Right atrium auricular region (tissue), 2 donors: ENCODE results near the gene PTGER3. TPM values are rescaled to one million over a fixed set of nuclear protein-coding genes. Genes with fewer than 3 reads are reported as not detected.

ENCODE experiments used
- DNase-seq: peaks from one replicate; pipeline ENCODE4 v3.0.0-alpha.2; 2019; ENCODE audit warnings: low spot score
- H3K27ac ChIP-seq, 2 donors: fragments of 200-600 bp; sonication (generic); 1 replicate in 1 of 2; 2 replicates in 1 of 2; pipeline ENCODE4 v1.5.1; 2016 to 2019
- H3K27me3 ChIP-seq, 2 donors: fragments of 200-600 bp; sonication (generic); one replicate each; pipeline versions ENCODE4 v1.5.1 to v1.6.0; 2017 to 2019
- H3K36me3 ChIP-seq: fragments of 200-600 bp; sonication (generic); one replicate; pipeline ENCODE4 v1.5.1; 2016
- H3K4me1 ChIP-seq, 2 donors: fragments of 200-600 bp; sonication (generic); one replicate each; pipeline versions ENCODE4 v1.5.1 to v1.6.0; 2017 to 2019
- H3K4me3 ChIP-seq, 2 donors: fragments of 200-600 bp; sonication (generic); 1 replicate in 1 of 2; 2 replicates in 1 of 2; pipeline ENCODE4 v1.5.1; 2017 to 2019; ENCODE audit warnings: mild to moderate bottlenecking in 1 of 2, moderate library complexity in 1 of 2
- H3K9me3 ChIP-seq, 2 donors: fragments of 200-600 bp; sonication (generic); one replicate each; pipeline ENCODE4 v1.5.1; 2019
- CTCF ChIP-seq, 2 donors: fragments of 200-600 bp; sonication (generic); IDR thresholded peaks; one replicate each; pipeline ENCODE4 v1.5.1; 2019; ENCODE audit warnings: antibody characterized with exemption in 2 of 2
- total RNA-seq, 2 donors: library from RNA; depleted of rRNA; stranded (reverse); fragments of >200 nt; gene quantifications; one replicate each; pipeline ENCODE4 v1.1.0, GENCODE V29; 2016

The PTGER3 gene
- total RNA-seq, 2 donors from 2014 or later, result 0.52 to 4.6 TPM

GRCh38 chr1:71068325-71069240 is 21.0 kb upstream of the PTGER3 start:
- no peak overlapping the region for H3K4me3 ChIP-seq
- H3K4me1 ChIP-seq, result no peaks in the 10 kb centered on the region
- no peaks in the 10 kb centered on the region for H3K9me3 ChIP-seq
- DNase-seq, result no peak
- peaks cover 88% of the 10 kb centered on the region for H3K36me3 ChIP-seq
- no peak for TF ChIP-seq CTCF (IDR thresholded peaks at IDR 0.05)
- no peaks in the 10 kb centered on the region for H3K27me3 ChIP-seq
- H3K27ac ChIP-seq, result no peak overlapping the region

GRCh38 chr1:71054791-71055190 is 7.2 kb upstream of the PTGER3 start:
- TF ChIP-seq CTCF (IDR thresholded peaks at IDR 0.05), result no peak
- Histone ChIP-seq H3K4me1 (no peaks in the 10 kb centered on the region), H3K9me3 (no peaks in the 10 kb centered on the region), H3K4me3 (no peak overlapping the region), H3K27me3 (no peaks in the 10 kb centered on the region), H3K27ac (no peak overlapping the region), H3K36me3 (peaks cover 19% of the 10 kb centered on the region)
- no peak for DNase-seq

GRCh38 chr1:71054281-71054731 is 6.7 kb upstream of the PTGER3 start:
- Histone ChIP-seq H3K4me3 (no peak overlapping the region), H3K9me3 (no peaks in the 10 kb centered on the region), H3K27me3 (no peaks in the 10 kb centered on the region), H3K4me1 (no peaks in the 10 kb centered on the region), H3K36me3 (peaks cover 17% of the 10 kb centered on the region), H3K27ac (no peak overlapping the region)
- DNase-seq, result no peak
- no peak for TF ChIP-seq CTCF (IDR thresholded peaks at IDR 0.05)

GRCh38 chr1:71053758-71054157 is 6.1 kb upstream of the PTGER3 start:
- peaks cover 0 to under 1% of the 10 kb centered on the region in 2 donors for H3K27me3 ChIP-seq
- TF ChIP-seq CTCF (IDR thresholded peaks at IDR 0.05), result no peak
- H3K36me3 ChIP-seq, result peaks cover 12% of the 10 kb centered on the region
- H3K9me3 ChIP-seq, result no peaks in the 10 kb centered on the region
- DNase-seq, result no peak
- H3K27ac ChIP-seq, result no peak overlapping the region
- H3K4me1 ChIP-seq, result no peaks in the 10 kb centered on the region
- no peak overlapping the region for H3K4me3 ChIP-seq

- Histone ChIP-seq H3K9me3 (no peaks in the 10 kb centered on the region), H3K4me1 (no peaks in the 10 kb centered on the region), H3K27me3 (peaks cover 0 to 4% of the 10 kb centered on the region in 2 donors), H3K27ac (no peak overlapping the region), H3K36me3 (peaks cover 9% of the 10 kb centered on the region), H3K4me3 (no peak overlapping the region)
- no peak for TF ChIP-seq CTCF (IDR thresholded peaks at IDR 0.05)
- DNase-seq, result no peak
Measured at GRCh38 chr1:71053146-71053545, 5.5 kb upstream of the PTGER3 start.
